ENCODE data around the gene PAOX.

PAOX gene

DNA sequence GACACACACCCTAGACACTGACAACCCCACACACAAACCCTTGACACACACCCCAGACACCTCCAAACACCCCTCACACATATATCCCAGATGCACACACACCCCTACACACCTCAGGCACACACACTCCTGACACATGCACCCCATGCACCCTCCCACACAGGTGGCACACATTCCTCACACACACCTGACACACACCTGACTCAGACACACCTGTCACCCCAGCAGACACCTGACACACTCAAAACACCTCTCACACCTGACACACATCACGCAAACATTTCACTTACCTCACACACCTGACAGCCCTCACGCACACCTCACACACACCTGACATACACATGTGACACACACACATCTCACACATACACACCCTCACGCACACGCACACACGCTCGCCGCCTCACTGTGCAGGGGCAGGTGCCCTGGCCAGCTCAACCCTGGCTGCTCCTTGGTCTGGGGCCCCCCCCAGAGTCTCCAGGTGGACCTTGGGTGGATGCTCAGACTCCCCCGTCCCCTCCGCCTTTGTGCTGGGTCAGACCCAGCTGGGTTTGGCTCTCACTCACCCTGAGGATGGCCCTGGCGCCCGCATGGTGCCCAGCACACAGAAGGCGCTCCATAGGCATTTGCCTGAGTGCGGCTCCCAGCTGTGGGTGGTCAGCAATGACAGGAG lies 39.2 kb upstream of the PAOX start:
- Histone ChIP-seq H3K27me3 (replicated peaks; ENCODE audit: control insufficient read depth, insufficient read depth, low read length) (no peaks in the 10 kb centered on the region), H3K36me3 (ENCODE audit: control insufficient read depth, insufficient read depth, low read length) (no peaks in the 10 kb centered on the region), H3K4me3 (replicated peaks; ENCODE audit: low read depth, low read length) (no peak overlapping the region)
- TF ChIP-seq CTCF (IDR thresholded peaks at IDR 0.05; ENCODE audit: insufficient read depth, low read length, poor library complexity, severe bottlenecking): no peak
- no peak for DNase-seq (ENCODE audit: extremely low read depth, insufficient read length)

DNA sequence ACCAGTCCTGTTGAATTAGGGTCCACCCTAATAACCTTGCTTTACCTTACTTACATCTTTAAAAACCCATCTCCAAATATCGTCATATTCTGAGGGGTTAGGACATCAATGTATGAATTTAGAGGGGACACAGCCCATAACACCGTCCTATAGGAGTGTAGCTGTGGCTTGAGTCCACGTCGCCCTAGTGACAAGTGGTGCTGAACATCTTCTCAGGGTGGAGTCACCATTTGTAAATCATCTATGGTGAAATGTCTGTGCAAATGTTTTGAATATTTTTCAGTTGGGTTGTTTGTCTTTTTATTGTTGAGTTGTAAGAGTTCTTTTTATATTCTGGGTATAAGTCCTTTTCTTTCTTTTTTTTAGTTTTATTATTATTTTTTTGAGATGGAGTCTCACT lies 37.1 kb upstream of the PAOX start:
- DNase-seq (ENCODE audit: extremely low read depth, insufficient read length): no peak
- Histone ChIP-seq H3K4me3 (replicated peaks; ENCODE audit: low read depth, low read length) (no peak overlapping the region), H3K27me3 (replicated peaks; ENCODE audit: control insufficient read depth, insufficient read depth, low read length) (no peaks in the 10 kb centered on the region), H3K36me3 (ENCODE audit: control insufficient read depth, insufficient read depth, low read length) (no peaks in the 10 kb centered on the region)
- no peak for TF ChIP-seq CTCF (IDR thresholded peaks at IDR 0.05; ENCODE audit: insufficient read depth, low read length, poor library complexity, severe bottlenecking)

DNA sequence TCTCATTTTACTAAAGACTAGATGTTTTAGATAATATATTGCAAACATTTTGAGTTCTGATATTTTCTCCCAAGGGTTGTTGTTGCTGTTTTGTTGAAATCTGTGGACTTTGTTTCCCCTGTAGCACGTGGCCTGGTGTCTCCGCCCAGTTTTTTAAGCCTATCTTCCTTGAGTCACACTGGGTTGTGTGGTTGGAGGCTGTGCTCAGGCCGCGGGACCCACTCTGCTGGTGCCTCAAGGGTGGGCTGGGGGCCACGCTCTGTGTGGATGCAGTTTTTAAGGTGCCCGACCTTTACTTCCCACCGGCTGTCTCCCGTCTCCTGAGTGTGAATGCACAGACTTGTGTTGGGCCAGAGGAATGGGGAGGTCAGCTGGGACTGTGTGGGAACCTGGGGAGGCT lies 36.1 kb upstream of the PAOX start:
- H3K36me3 ChIP-seq (ENCODE audit: control insufficient read depth, insufficient read depth, low read length): no peaks in the 10 kb centered on the region
- no peak overlapping the region for H3K4me3 ChIP-seq (replicated peaks; ENCODE audit: low read depth, low read length)
- H3K27me3 ChIP-seq (replicated peaks; ENCODE audit: control insufficient read depth, insufficient read depth, low read length): no peaks in the 10 kb centered on the region
- no peak for TF ChIP-seq CTCF (IDR thresholded peaks at IDR 0.05; ENCODE audit: insufficient read depth, low read length, poor library complexity, severe bottlenecking)
- no peak for DNase-seq (ENCODE audit: extremely low read depth, insufficient read length)

DNA sequence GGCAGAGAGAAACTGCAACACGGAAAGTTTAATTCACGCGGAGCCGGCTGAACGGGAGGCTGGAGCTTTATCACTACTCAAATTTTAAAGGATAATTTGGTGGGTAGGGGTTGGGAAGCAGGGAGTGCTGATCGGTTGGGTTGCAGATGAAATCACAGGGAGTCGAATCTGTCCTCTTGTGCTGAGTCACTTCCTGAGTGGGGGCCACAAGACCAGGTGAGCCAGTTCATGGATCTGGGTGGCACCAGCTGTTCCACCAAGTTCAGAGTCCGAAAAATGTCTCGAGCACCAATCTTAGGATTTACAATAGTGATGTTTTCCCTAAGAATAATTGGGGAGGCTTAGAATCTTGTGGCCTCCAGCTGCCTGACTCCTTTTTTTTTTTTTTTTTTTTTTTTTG lies 35.5 kb upstream of the PAOX start:
- no peaks in the 10 kb centered on the region for H3K36me3 ChIP-seq (ENCODE audit: control insufficient read depth, insufficient read depth, low read length)
- no peak for TF ChIP-seq CTCF (IDR thresholded peaks at IDR 0.05; ENCODE audit: insufficient read depth, low read length, poor library complexity, severe bottlenecking)
- H3K27me3 ChIP-seq (replicated peaks; ENCODE audit: control insufficient read depth, insufficient read depth, low read length): no peaks in the 10 kb centered on the region
- H3K4me3 ChIP-seq (replicated peaks; ENCODE audit: low read depth, low read length): no peak overlapping the region
- DNase-seq (ENCODE audit: extremely low read depth, insufficient read length): no peak

- no peak for DNase-seq (ENCODE audit: extremely low read depth, insufficient read length)
- no peaks in the 10 kb centered on the region for H3K36me3 ChIP-seq (ENCODE audit: control insufficient read depth, insufficient read depth, low read length)
- TF ChIP-seq CTCF (IDR thresholded peaks at IDR 0.05; ENCODE audit: insufficient read depth, low read length, poor library complexity, severe bottlenecking): no peak
- H3K4me3 ChIP-seq (replicated peaks; ENCODE audit: low read depth, low read length): no peak overlapping the region
- no peaks in the 10 kb centered on the region for H3K27me3 ChIP-seq (replicated peaks; ENCODE audit: control insufficient read depth, insufficient read depth, low read length)
These were observed 34.8 kb upstream of the PAOX start for GRCh38 chr10:133344236-133344635.

- Histone ChIP-seq H3K27me3 (replicated peaks; ENCODE audit: control insufficient read depth, insufficient read depth, low read length) (no peaks in the 10 kb centered on the region; the same call in 1 of the 2 replicates), H3K36me3 (ENCODE audit: control insufficient read depth, insufficient read depth, low read length) (no peaks in the 10 kb centered on the region), H3K4me3 (replicated peaks; ENCODE audit: low read depth, low read length) (no peak overlapping the region)
- TF ChIP-seq CTCF (IDR thresholded peaks at IDR 0.05; ENCODE audit: insufficient read depth, low read length, poor library complexity, severe bottlenecking): no peak
- DNase-seq (ENCODE audit: extremely low read depth, insufficient read length): no peak
These were observed 32.6 kb upstream of the PAOX start for GRCh38 chr10:133346413-133346812.

All from GM06990 (cell line).